ENCODE results near the gene EFTUD2.

EFTUD2 gene

DNA sequence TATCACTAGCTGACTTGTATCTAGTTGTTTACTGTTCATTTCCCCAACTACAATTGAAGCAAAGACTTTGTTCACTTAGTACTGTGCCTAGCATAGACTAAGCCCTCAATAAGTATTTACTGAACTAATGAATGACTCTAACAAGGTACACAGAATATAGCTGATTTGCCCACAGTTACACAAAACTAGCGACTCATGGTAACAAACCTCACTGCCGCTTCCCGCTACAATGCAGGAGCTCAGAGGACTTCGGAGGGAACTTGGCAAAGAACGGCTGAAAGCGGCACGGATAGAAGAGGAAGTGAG is 524 bp downstream of the EFTUD2 start:
- Histone ChIP-seq H2AK5ac (ENCODE audit: low read length) (no peak overlapping the region), H3K4ac (ENCODE audit: low read depth, low read length) (peak overlapping the region; percentile 73), H3K36me3 (ENCODE audit: control insufficient read depth, insufficient read depth, low read length) (no peaks in the 10 kb centered on the region), H2BK5ac (ENCODE audit: low read length) (no peak overlapping the region), H3K4me3 (ENCODE audit: low read length) (peak overlapping the region; percentile 82), H3K27me3 (ENCODE audit: insufficient read depth, low read length, poor library complexity) (no peaks in the 10 kb centered on the region), H3K27ac (ENCODE audit: low read depth, low read length) (no peak overlapping the region), H3K4me2 (ENCODE audit: low read length) (peak overlapping the region; percentile 81), H3K79me2 (ENCODE audit: control insufficient read depth, insufficient read depth, low read length) (peaks cover 18% of the 10 kb centered on the region), H3K9ac (ENCODE audit: low read length) (peak overlapping the region; percentile 89), H3K18ac (ENCODE audit: low read length) (no peak overlapping the region), H4K8ac (ENCODE audit: low read depth, low read length) (no peak overlapping the region), H2BK15ac (replicated peaks; ENCODE audit: low read depth) (no peak overlapping the region), H3K79me1 (ENCODE audit: low read length) (peaks cover 5% of the 10 kb centered on the region), H3K4me1 (ENCODE audit: control insufficient read depth, low read depth, low read length) (no peaks in the 10 kb centered on the region), H3K56ac (ENCODE audit: low read length) (peak overlapping the region; percentile 96), H2BK120ac (ENCODE audit: low read depth, low read length) (no peak overlapping the region), H4K5ac (ENCODE audit: low read length) (no peak overlapping the region), H3K23ac (ENCODE audit: low read length) (no peak overlapping the region)
- DNase-seq = no peak
- no CpG with 5 or more reads among the region's 7 CpGs for WGBS (ENCODE audit: extremely low coverage, insufficient coverage, low lambda C conversion rate)

DNA sequence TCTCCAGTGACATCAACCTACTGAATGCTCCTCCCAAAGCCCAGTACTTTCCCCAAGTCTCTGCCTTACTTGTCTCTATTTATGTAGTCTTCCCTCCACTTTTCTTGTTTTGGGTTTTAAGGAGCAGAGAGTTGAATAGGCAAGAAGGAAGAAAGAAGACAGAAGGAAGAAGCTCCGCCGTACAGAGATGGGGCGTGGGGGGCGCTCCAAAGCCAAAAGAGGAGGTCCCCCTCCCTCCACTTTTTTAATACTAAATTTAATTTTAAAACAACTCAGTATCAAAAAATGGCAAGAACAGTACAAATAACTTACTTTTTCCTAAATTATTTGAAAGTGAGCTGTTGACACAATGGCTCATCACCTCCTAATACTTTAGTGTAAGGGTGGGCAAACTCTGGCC is 4.6 kb downstream of the EFTUD2 start:
- H3K56ac ChIP-seq (ENCODE audit: low read length) = no peak overlapping the region
- no peak overlapping the region for H3K27ac ChIP-seq (ENCODE audit: low read depth, low read length)
- peaks cover 24% of the 10 kb centered on the region for H3K79me2 ChIP-seq (ENCODE audit: control insufficient read depth, insufficient read depth, low read length)
- no peak overlapping the region for H3K4me2 ChIP-seq (ENCODE audit: low read length)
- DNase-seq = no peak
- no peak overlapping the region for H2BK5ac ChIP-seq (ENCODE audit: low read length)
- no peak overlapping the region for H3K4me3 ChIP-seq (ENCODE audit: low read length)
- H3K4ac ChIP-seq (ENCODE audit: low read depth, low read length) = no peak overlapping the region
- no peaks in the 10 kb centered on the region for H3K27me3 ChIP-seq (ENCODE audit: insufficient read depth, low read length, poor library complexity)
- no peaks in the 10 kb centered on the region for H3K4me1 ChIP-seq (ENCODE audit: control insufficient read depth, low read depth, low read length)
- no peak overlapping the region for H4K8ac ChIP-seq (ENCODE audit: low read depth, low read length)
- no peak overlapping the region for H2BK120ac ChIP-seq (ENCODE audit: low read depth, low read length)
- no peak overlapping the region for H3K18ac ChIP-seq (ENCODE audit: low read length)
- H2BK15ac ChIP-seq (replicated peaks; ENCODE audit: low read depth) = no peak overlapping the region
- WGBS (ENCODE audit: extremely low coverage, insufficient coverage, low lambda C conversion rate) = no CpG with 5 or more reads among the region's 4 CpGs
- no peak overlapping the region for H2AK5ac ChIP-seq (ENCODE audit: low read length)
- peaks cover 2% of the 10 kb centered on the region for H3K36me3 ChIP-seq (ENCODE audit: control insufficient read depth, insufficient read depth, low read length)
- H3K9ac ChIP-seq (ENCODE audit: low read length) = no peak overlapping the region
- H3K79me1 ChIP-seq (ENCODE audit: low read length) = peaks cover 9% of the 10 kb centered on the region
- no peak overlapping the region for H4K5ac ChIP-seq (ENCODE audit: low read length)
- H3K23ac ChIP-seq (ENCODE audit: low read length) = no peak overlapping the region

DNA sequence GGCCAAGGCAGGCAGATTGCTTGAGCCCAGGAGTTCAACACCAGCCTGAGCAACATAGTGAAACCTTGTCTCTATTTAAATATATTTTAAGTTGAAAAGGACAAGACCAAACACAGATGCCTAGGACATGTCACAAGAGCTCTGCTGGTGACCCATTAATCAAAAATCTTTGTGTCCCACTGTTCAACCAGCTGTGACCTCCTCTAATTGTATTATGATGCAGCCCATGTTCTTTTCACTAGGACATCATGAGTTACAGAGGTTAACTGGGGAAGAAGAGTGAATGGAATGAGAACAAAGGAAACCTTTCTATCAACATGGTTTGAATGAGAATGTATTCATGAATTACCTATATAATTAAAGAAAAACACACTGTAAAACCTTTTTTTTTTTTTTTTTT is 7.0 kb downstream of the EFTUD2 start:
- no peak overlapping the region for H3K27ac ChIP-seq (ENCODE audit: low read depth, low read length)
- no peak overlapping the region for H4K8ac ChIP-seq (ENCODE audit: low read depth, low read length)

GRCh38 chr17:44889003-44889402 is 10.2 kb downstream of the EFTUD2 start:
- H3K36me3 ChIP-seq (ENCODE audit: control insufficient read depth, insufficient read depth, low read length) = peaks cover 8% of the 10 kb centered on the region
- no peak overlapping the region for H2BK120ac ChIP-seq (ENCODE audit: low read depth, low read length)
- no CpG with 5 or more reads among the region's 7 CpGs for WGBS (ENCODE audit: extremely low coverage, insufficient coverage, low lambda C conversion rate)

More for the DNA sequence above, 7.0 kb downstream of the EFTUD2 start:
- no peak overlapping the region for H3K18ac ChIP-seq (ENCODE audit: low read length)
- no peak overlapping the region for H3K9ac ChIP-seq (ENCODE audit: low read length)
- H2AK5ac ChIP-seq (ENCODE audit: low read length) = no peak overlapping the region
- H3K4me3 ChIP-seq (ENCODE audit: low read length) = no peak overlapping the region
- H3K79me2 ChIP-seq (ENCODE audit: control insufficient read depth, insufficient read depth, low read length) = peaks cover 25% of the 10 kb centered on the region
- H3K4me2 ChIP-seq (ENCODE audit: low read length) = no peak overlapping the region
- no peak overlapping the region for H2BK15ac ChIP-seq (replicated peaks; ENCODE audit: low read depth)
- no peaks in the 10 kb centered on the region for H3K27me3 ChIP-seq (ENCODE audit: insufficient read depth, low read length, poor library complexity)
- DNase-seq = no peak
- no peak overlapping the region for H2BK5ac ChIP-seq (ENCODE audit: low read length)
- no peaks in the 10 kb centered on the region for H3K4me1 ChIP-seq (ENCODE audit: control insufficient read depth, low read depth, low read length)
- no peak overlapping the region for H3K23ac ChIP-seq (ENCODE audit: low read length)
- no peak overlapping the region for H3K56ac ChIP-seq (ENCODE audit: low read length)
- H4K5ac ChIP-seq (ENCODE audit: low read length) = no peak overlapping the region
- H3K79me1 ChIP-seq (ENCODE audit: low read length) = peaks cover 19% of the 10 kb centered on the region
- H3K36me3 ChIP-seq (ENCODE audit: control insufficient read depth, insufficient read depth, low read length) = peaks cover 5% of the 10 kb centered on the region
- H2BK120ac ChIP-seq (ENCODE audit: low read depth, low read length) = no peak overlapping the region
- no peak overlapping the region for H3K4ac ChIP-seq (ENCODE audit: low read depth, low read length)

DNA sequence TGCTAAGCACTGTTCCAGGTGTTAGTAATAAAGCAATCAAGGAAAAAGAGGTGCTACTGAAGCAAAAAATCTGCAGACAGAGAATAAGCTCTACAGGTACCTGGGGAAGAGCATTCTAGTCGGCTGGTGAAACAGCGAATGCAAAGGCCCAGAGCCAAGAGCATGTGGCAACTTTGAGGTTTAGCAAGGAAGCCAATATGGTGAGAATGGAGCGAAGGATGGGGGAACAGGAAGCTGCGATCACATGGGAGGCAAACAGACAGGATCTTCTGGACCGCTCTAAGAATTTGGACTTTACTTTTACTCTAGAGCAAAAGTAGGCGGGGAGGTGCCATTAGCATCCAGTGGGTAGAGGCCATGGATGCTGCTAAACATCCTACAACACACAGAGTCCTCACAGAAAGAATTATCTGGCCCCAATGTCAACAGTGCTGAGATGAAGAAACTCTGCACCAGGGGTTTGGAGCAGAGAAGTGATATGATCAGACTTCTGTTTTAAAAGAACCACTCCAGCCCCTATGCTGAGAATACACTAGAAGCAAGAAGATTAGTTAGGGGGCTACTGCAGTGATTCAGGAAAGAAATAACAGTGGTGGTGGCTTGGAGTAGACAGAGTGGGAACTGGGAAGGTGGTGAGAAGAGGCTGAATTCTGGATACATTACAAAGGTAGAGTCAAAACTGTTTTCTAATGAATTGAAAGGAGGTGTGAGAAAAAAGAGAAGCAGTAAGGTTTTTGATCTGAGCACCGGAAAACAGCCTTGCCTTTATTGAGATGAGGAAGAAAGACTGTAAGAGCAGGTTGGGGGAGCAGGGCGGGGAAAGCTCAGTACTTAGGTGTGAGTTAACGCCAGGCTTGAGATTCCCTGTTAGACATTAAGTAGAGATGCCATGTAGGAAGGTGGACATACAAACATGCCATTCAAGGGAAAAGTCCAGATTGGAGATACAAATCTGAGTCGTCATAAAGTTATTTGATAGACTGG is 11.0 kb downstream of the EFTUD2 start:
- no peak overlapping the region for H3K56ac ChIP-seq (ENCODE audit: low read length)
- H3K9ac ChIP-seq (ENCODE audit: low read length) = no peak overlapping the region
- no peak overlapping the region for H2AK5ac ChIP-seq (ENCODE audit: low read length)
- H3K36me3 ChIP-seq (ENCODE audit: control insufficient read depth, insufficient read depth, low read length) = peaks cover 10% of the 10 kb centered on the region
- H3K4me1 ChIP-seq (ENCODE audit: control insufficient read depth, low read depth, low read length) = no peaks in the 10 kb centered on the region
- no peak overlapping the region for H3K4me3 ChIP-seq (ENCODE audit: low read length)
- H3K79me2 ChIP-seq (ENCODE audit: control insufficient read depth, insufficient read depth, low read length) = peaks cover 19% of the 10 kb centered on the region
- H3K23ac ChIP-seq (ENCODE audit: low read length) = no peak overlapping the region
- no peak overlapping the region for H4K5ac ChIP-seq (ENCODE audit: low read length)
- H3K79me1 ChIP-seq (ENCODE audit: low read length) = peaks cover 17% of the 10 kb centered on the region
- H3K27ac ChIP-seq (ENCODE audit: low read depth, low read length) = no peak overlapping the region
- no peak overlapping the region for H2BK5ac ChIP-seq (ENCODE audit: low read length)
- no peak overlapping the region for H3K4me2 ChIP-seq (ENCODE audit: low read length)
- DNase-seq = no peak
- H3K18ac ChIP-seq (ENCODE audit: low read length) = no peak overlapping the region
- H3K4ac ChIP-seq (ENCODE audit: low read depth, low read length) = no peak overlapping the region
- no peak overlapping the region for H4K8ac ChIP-seq (ENCODE audit: low read depth, low read length)
- H3K27me3 ChIP-seq (ENCODE audit: insufficient read depth, low read length, poor library complexity) = no peaks in the 10 kb centered on the region
- H2BK15ac ChIP-seq (replicated peaks; ENCODE audit: low read depth) = no peak overlapping the region
- no peak overlapping the region for H2BK120ac ChIP-seq (ENCODE audit: low read depth, low read length)
- no CpG with 5 or more reads among the region's 10 CpGs for WGBS (ENCODE audit: extremely low coverage, insufficient coverage, low lambda C conversion rate)

More at GRCh38 chr17:44889003-44889402, 10.2 kb downstream of the EFTUD2 start:
- Histone ChIP-seq H3K79me2 (ENCODE audit: control insufficient read depth, insufficient read depth, low read length) (peaks cover 19% of the 10 kb centered on the region), H3K4me1 (ENCODE audit: control insufficient read depth, low read depth, low read length) (no peaks in the 10 kb centered on the region), H3K27ac (ENCODE audit: low read depth, low read length) (no peak overlapping the region), H2AK5ac (ENCODE audit: low read length) (no peak overlapping the region), H3K4ac (ENCODE audit: low read depth, low read length) (no peak overlapping the region), H3K18ac (ENCODE audit: low read length) (no peak overlapping the region), H3K23ac (ENCODE audit: low read length) (no peak overlapping the region), H3K56ac (ENCODE audit: low read length) (no peak overlapping the region), H3K9ac (ENCODE audit: low read length) (no peak overlapping the region), H3K4me3 (ENCODE audit: low read length) (no peak overlapping the region), H4K5ac (ENCODE audit: low read length) (no peak overlapping the region), H2BK15ac (replicated peaks; ENCODE audit: low read depth) (no peak overlapping the region), H3K4me2 (ENCODE audit: low read length) (no peak overlapping the region), H3K79me1 (ENCODE audit: low read length) (peaks cover 17% of the 10 kb centered on the region), H4K8ac (ENCODE audit: low read depth, low read length) (no peak overlapping the region), H2BK5ac (ENCODE audit: low read length) (no peak overlapping the region), H3K27me3 (ENCODE audit: insufficient read depth, low read length, poor library complexity) (no peaks in the 10 kb centered on the region)
- no peak for DNase-seq

- DNase-seq = no peak
- peaks cover 17% of the 10 kb centered on the region for H3K79me1 ChIP-seq (ENCODE audit: low read length)
- H3K9ac ChIP-seq (ENCODE audit: low read length) = no peak overlapping the region
Observed at GRCh38 chr17:44887016-44887415, 12.2 kb downstream of the EFTUD2 start.

More at GRCh38 chr17:44887016-44887415, 12.2 kb downstream of the EFTUD2 start:
- Histone ChIP-seq H2AK5ac (ENCODE audit: low read length) (no peak overlapping the region), H3K4me1 (ENCODE audit: control insufficient read depth, low read depth, low read length) (no peaks in the 10 kb centered on the region), H3K27ac (ENCODE audit: low read depth, low read length) (no peak overlapping the region), H3K18ac (ENCODE audit: low read length) (no peak overlapping the region), H3K56ac (ENCODE audit: low read length) (no peak overlapping the region), H2BK5ac (ENCODE audit: low read length) (no peak overlapping the region), H3K79me2 (ENCODE audit: control insufficient read depth, insufficient read depth, low read length) (peaks cover 17% of the 10 kb centered on the region), H3K27me3 (ENCODE audit: insufficient read depth, low read length, poor library complexity) (no peaks in the 10 kb centered on the region), H4K8ac (ENCODE audit: low read depth, low read length) (no peak overlapping the region), H3K36me3 (ENCODE audit: control insufficient read depth, insufficient read depth, low read length) (peaks cover 10% of the 10 kb centered on the region), H3K4me2 (ENCODE audit: low read length) (no peak overlapping the region), H3K4me3 (ENCODE audit: low read length) (no peak overlapping the region), H3K4ac (ENCODE audit: low read depth, low read length) (no peak overlapping the region), H4K5ac (ENCODE audit: low read length) (no peak overlapping the region), H2BK15ac (replicated peaks; ENCODE audit: low read depth) (no peak overlapping the region), H3K23ac (ENCODE audit: low read length) (no peak overlapping the region), H2BK120ac (ENCODE audit: low read depth, low read length) (no peak overlapping the region)
- no CpG with 5 or more reads among the region's 1 CpG for WGBS (ENCODE audit: extremely low coverage, insufficient coverage, low lambda C conversion rate)
